IPS-15b (cell line): ENCODE data around the gene RPH3AL.
A peak's percentile ranks its signal among the peaks of the same experiment; 100 is the strongest.

Experiments used
- H3K27me3 ChIP-seq: one replicate; pipeline ENCODE4 v1.6.1; 2013; ENCODE audit warnings: low read length; ENCODE audit not compliant: control insufficient read depth, insufficient read depth
- H3K36me3 ChIP-seq: one replicate; pipeline ENCODE4 v1.6.1; 2013; ENCODE audit warnings: low read length; ENCODE audit not compliant: control insufficient read depth, insufficient read depth
- H3K4me1 ChIP-seq: one replicate; pipeline ENCODE4 v1.6.1; 2013; ENCODE audit warnings: mild to moderate bottlenecking, low read length; ENCODE audit not compliant: control insufficient read depth, insufficient read depth
- H3K4me3 ChIP-seq: one replicate; pipeline ENCODE4 v1.5.1; 2013; ENCODE audit warnings: low read depth, low read length
- H3K9ac ChIP-seq: one replicate; pipeline ENCODE4 v1.6.1; 2013; ENCODE audit warnings: low read depth, mild to moderate bottlenecking, low read length
- H3K9me3 ChIP-seq: one replicate; pipeline ENCODE4 v1.6.1; 2013; ENCODE audit warnings: mild to moderate bottlenecking, low read length; ENCODE audit not compliant: control insufficient read depth, insufficient read depth

RPH3AL gene

GRCh38 chr17:260031-260791 lies 92.4 kb downstream of the RPH3AL start:
- H3K9ac ChIP-seq: no peak overlapping the region
- peaks cover 7% of the 10 kb centered on the region for H3K27me3 ChIP-seq
- no peaks in the 10 kb centered on the region for H3K9me3 ChIP-seq
- H3K36me3 ChIP-seq: peaks cover 3% of the 10 kb centered on the region
- H3K4me3 ChIP-seq: peak overlapping the region; percentile 22
- H3K4me1 ChIP-seq: peaks cover 16% of the 10 kb centered on the region

GRCh38 chr17:259341-259976 lies 93.1 kb downstream of the RPH3AL start:
- Histone ChIP-seq H3K9ac (no peak overlapping the region), H3K9me3 (no peaks in the 10 kb centered on the region), H3K4me1 (peaks cover 16% of the 10 kb centered on the region), H3K36me3 (peaks cover 3% of the 10 kb centered on the region), H3K4me3 (peak overlapping the region; percentile 22), H3K27me3 (peaks cover 7% of the 10 kb centered on the region)

DNA sequence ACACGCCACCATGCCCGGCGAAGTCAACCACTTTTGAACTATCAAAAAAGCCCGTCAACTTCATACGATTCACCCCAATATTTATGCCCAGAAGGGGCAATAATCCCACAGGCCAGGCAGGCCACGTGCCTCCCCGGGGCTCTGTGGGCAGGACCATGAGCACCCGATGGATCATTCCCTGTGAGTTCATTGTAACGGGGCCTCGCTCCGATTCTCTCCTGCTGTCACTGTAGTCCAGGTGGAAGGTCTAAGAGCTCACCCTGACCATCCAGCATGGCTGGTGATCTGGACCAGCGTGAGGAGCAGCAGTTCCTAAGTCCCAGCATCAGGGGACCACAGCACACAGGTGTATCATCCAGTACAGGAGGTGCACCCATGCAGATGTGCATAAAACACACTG lies 93.7 kb downstream of the RPH3AL start:
- H3K9ac ChIP-seq: no peak overlapping the region
- no peaks in the 10 kb centered on the region for H3K9me3 ChIP-seq
- peaks cover 3% of the 10 kb centered on the region for H3K36me3 ChIP-seq
- H3K4me1 ChIP-seq: peaks cover 16% of the 10 kb centered on the region
- peaks cover 7% of the 10 kb centered on the region for H3K27me3 ChIP-seq
- H3K4me3 ChIP-seq: no peak overlapping the region

DNA sequence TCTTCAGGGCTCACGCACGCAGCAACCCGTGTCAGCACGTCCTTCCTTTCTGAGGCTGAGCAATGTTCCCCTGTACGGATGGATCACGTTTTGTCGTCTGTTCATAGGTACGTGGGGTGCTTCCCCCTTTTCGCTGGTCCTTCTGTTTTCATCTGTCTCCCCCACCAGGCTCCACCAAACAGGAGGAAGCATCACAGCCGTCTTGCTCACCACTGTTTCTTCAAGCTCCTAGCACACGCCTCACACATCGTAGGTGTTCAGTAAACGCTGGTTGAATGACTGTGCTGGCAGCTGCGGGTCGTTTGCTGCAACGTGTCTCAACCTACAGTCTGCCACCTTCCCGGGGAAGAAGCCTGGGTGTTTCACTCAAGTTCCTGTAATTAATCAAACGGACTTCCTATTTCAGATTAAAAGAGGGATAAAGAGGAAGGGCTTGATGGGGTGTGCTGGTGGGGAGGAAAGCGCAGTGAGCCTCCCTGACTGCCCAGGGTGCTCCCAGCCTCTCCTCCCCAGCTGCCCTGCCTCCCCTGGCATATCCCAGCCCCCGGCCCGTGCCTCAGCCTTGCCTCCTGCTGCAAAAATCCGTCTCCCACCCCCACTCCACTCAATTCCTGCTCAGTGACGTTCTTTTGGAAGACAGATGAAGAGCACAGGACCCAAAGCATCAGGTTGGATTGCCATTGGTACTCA lies 94.4 kb downstream of the RPH3AL start:
- Histone ChIP-seq H3K36me3 (peaks cover 3% of the 10 kb centered on the region), H3K9ac (no peak overlapping the region), H3K4me1 (peaks cover 16% of the 10 kb centered on the region), H3K27me3 (peaks cover 7% of the 10 kb centered on the region), H3K4me3 (no peak overlapping the region), H3K9me3 (no peaks in the 10 kb centered on the region)

DNA sequence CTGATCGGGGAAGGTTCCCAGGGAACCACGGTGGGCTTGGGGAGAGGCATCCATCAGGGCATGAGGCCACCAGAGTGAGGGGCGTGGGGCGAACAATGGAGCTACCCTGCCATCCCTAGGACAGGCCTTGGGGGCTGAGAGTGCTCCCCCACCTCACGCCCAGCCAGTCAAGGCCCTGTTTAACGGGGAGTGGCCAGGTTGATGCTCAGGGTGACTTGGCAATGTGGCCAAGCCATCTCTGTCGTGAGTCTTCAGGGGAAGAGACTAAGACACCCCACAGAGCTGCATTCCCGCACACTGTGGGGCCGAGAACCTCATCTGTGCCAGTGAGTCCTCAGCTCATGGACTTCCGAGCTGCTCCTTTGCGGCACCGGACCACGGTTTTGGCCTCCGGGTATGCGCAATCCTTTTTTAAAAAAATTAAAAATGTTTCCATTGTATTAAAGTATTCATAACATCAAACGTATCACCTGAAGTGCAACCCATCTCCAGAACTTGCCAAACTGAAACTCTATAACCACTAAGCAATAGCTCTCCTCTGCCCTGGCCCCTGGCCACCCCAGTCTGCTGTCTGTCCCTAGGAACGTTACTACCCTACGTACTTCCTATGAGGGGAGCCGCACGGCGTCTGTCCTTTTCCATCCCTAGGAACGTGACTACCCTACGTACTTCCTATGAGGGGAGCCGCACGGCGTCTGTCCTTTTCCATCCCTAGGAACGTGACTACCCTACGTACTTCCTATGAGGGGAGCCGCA lies 99.3 kb downstream of the RPH3AL start:
- H3K9ac ChIP-seq: no peak overlapping the region
- no peaks in the 10 kb centered on the region for H3K9me3 ChIP-seq
- no peak overlapping the region for H3K4me3 ChIP-seq
- no peaks in the 10 kb centered on the region for H3K27me3 ChIP-seq
- no peaks in the 10 kb centered on the region for H3K36me3 ChIP-seq
- H3K4me1 ChIP-seq: no peaks in the 10 kb centered on the region

DNA sequence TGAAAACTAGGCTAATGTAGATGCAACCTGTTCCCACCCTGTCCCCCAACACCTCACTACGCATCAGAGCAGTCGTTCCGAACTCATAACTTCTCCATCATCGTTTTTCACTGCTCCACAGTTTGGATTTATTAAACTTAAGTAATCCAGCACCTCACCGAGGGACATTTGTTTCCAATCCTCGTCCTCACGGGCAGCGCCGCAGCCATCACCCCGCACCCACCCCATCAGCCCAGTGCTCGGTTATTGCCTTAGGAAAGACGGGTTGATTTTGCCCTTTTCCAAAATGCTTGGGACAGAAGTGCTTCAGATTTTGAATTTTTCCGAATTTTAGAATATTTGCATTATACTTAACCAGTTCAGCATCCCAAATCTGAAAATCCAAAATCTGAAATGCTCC lies 100.2 kb downstream of the RPH3AL start:
- Histone ChIP-seq H3K4me3 (no peak overlapping the region), H3K4me1 (no peaks in the 10 kb centered on the region), H3K27me3 (no peaks in the 10 kb centered on the region), H3K9ac (no peak overlapping the region), H3K9me3 (no peaks in the 10 kb centered on the region), H3K36me3 (no peaks in the 10 kb centered on the region)

- H3K9ac ChIP-seq: no peak overlapping the region
- H3K4me1 ChIP-seq: no peaks in the 10 kb centered on the region
- H3K9me3 ChIP-seq: no peaks in the 10 kb centered on the region
- no peaks in the 10 kb centered on the region for H3K27me3 ChIP-seq
- H3K36me3 ChIP-seq: no peaks in the 10 kb centered on the region
- no peak overlapping the region for H3K4me3 ChIP-seq
Observed at GRCh38 chr17:251531-251930, 101.1 kb downstream of the RPH3AL start.

GRCh38 chr17:250487-251300 lies 101.9 kb downstream of the RPH3AL start:
- H3K9ac ChIP-seq: no peak overlapping the region
- no peaks in the 10 kb centered on the region for H3K36me3 ChIP-seq
- no peaks in the 10 kb centered on the region for H3K4me1 ChIP-seq
- H3K27me3 ChIP-seq: no peaks in the 10 kb centered on the region
- H3K9me3 ChIP-seq: no peaks in the 10 kb centered on the region
- H3K4me3 ChIP-seq: no peak overlapping the region

DNA sequence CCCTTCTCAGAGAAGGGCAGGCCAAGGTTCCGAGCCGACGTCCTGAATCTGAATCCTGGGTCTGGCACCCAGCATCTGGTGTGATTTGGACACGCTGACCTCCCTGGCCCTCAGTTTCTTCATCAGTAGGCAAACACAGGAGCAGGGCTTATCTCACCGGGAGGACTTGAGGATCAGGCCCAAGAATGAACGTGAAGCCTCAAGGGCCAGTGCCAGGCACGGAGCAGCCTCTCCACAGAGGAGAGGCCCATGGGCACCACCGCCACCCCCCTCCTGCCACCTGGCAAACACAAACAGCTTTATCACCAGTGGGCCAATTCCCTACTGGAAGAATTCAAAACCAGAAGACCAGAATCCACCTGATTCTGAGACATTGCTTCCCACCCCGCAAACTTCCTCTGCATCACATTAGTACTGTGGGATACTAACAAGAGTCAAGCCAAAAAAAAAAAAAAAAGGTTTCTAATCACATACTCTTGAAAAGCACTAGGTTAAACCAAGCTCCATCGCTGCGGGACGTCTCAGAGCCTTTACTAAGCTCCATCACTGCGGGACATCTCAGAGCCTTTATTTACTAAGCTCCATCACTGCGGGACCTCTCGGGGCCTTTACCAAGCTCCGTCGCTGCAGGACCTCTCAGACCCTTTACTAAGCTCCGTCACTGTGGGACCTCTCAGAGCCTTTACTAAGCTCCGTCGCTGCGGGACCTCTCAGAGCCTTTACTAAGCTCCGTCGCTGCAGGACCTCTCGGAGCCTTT lies 103.2 kb downstream of the RPH3AL start:
- Histone ChIP-seq H3K9me3 (no peaks in the 10 kb centered on the region), H3K27me3 (no peaks in the 10 kb centered on the region), H3K36me3 (no peaks in the 10 kb centered on the region), H3K4me3 (no peak overlapping the region), H3K4me1 (no peaks in the 10 kb centered on the region), H3K9ac (no peak overlapping the region)

GRCh38 chr17:248337-249235 lies 104.0 kb downstream of the RPH3AL start:
- Histone ChIP-seq H3K9ac (no peak overlapping the region), H3K27me3 (no peaks in the 10 kb centered on the region), H3K36me3 (no peaks in the 10 kb centered on the region), H3K4me1 (no peaks in the 10 kb centered on the region), H3K9me3 (no peaks in the 10 kb centered on the region), H3K4me3 (no peak overlapping the region)
